ENCODE results near the gene IL1RAPL1.

IL1RAPL1 gene

DNA sequence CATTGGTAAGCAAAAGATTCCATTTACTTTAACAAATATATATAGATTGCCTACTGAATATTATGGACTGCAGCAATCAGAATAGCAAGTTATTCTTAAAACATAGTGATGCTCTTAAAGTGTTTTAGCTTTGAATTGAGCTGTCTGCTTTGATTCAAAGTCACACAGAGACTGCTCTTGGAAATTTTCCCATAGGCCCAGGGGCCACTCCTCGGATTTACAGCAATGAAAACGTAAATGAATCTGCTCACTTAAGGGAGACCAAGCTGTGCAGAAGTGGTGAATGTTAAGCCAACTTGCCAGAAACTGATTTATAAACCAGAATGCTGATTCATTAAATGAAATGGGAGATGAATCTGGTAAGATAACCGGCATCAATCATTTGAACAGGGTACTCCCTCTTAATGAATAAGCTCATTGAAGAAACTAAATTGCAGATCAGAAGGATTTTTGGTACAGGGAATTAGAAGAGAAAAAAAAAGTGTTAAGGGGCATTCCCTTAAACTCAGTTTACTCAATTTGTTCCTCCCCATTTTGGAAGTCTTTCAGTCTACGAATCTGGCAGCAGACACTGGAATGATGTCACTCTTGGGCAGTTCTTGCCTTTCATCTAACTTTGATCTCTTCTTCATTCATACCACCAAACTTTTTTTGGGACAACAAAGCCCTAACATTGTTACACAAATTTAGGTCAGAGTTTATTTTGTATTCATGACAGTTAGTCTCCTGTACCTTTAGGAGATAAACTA, 1264.8 kb downstream of the IL1RAPL1 start:
- Histone ChIP-seq H3K79me2 (ENCODE audit: insufficient read depth, low read length) (no peaks in the 10 kb centered on the region), H3K27ac (ENCODE audit: low read depth, low read length) (no peak overlapping the region), H3F3A (ENCODE audit: insufficient read depth) (no peaks in the 10 kb centered on the region), H2AFZ (ENCODE audit: low read depth, low read length, severe bottlenecking) (no peak overlapping the region), H3K9me2 (replicated peaks; ENCODE audit: insufficient read depth, low read length) (no peaks in the 10 kb centered on the region), H3K9me3 (ENCODE audit: insufficient read depth, low read length) (no peaks in the 10 kb centered on the region), H3K4me3 (ENCODE audit: insufficient read depth, low read length, poor library complexity, severe bottlenecking) (no peak overlapping the region), H3K4me2 (ENCODE audit: low read depth, low read length, poor library complexity, severe bottlenecking) (no peak overlapping the region), H4K20me1 (ENCODE audit: low read depth, low read length) (no peaks in the 10 kb centered on the region), H3K36me3 (ENCODE audit: low read length) (no peaks in the 10 kb centered on the region), H3K27me3 (ENCODE audit: low read length) (no peaks in the 10 kb centered on the region), H3K9ac (ENCODE audit: low read length) (no peak overlapping the region)
- TF ChIP-seq, protein P1, sequence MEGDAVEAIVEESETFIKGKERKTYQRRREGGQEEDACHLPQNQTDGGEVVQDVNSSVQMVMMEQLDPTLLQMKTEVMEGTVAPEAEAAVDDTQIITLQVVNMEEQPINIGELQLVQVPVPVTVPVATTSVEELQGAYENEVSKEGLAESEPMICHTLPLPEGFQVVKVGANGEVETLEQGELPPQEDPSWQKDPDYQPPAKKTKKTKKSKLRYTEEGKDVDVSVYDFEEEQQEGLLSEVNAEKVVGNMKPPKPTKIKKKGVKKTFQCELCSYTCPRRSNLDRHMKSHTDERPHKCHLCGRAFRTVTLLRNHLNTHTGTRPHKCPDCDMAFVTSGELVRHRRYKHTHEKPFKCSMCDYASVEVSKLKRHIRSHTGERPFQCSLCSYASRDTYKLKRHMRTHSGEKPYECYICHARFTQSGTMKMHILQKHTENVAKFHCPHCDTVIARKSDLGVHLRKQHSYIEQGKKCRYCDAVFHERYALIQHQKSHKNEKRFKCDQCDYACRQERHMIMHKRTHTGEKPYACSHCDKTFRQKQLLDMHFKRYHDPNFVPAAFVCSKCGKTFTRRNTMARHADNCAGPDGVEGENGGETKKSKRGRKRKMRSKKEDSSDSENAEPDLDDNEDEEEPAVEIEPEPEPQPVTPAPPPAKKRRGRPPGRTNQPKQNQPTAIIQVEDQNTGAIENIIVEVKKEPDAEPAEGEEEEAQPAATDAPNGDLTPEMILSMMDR (IDR thresholded peaks at IDR 0.05; ENCODE audit: insufficient read depth, low read length, poor library complexity, severe bottlenecking) = no peak
- TF ChIP-seq EZH2phosphoT487 (conservative IDR thresholded peaks at IDR 0.05; ENCODE audit: low read length) = no peak

DNA sequence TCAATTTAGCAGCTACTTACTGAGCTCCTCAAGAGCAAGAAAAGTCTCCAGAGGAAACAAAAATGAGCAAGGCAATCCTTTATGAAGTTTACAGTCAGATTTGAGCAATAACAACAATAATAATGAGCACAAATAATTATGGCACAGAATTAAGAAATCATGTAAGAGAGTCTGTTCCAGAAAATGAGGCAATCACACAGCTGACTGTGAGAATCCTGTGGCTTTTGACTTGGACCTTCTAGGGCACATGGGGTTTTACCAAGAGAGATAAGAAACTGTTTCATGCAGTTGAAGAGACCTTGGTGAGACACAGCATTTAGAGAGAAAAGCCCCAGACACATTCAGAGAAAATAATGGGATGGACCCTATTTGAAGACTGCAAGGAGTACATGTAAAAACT, 1265.5 kb downstream of the IL1RAPL1 start:
- TF ChIP-seq EZH2phosphoT487 (conservative IDR thresholded peaks at IDR 0.05; ENCODE audit: low read length) = no peak
- TF ChIP-seq, protein P1 (IDR thresholded peaks at IDR 0.05; ENCODE audit: insufficient read depth, low read length, poor library complexity, severe bottlenecking) = no peak
- H2AFZ ChIP-seq (ENCODE audit: low read depth, low read length, severe bottlenecking) = no peak overlapping the region
- no peaks in the 10 kb centered on the region for H3K79me2 ChIP-seq (ENCODE audit: insufficient read depth, low read length)
- no peaks in the 10 kb centered on the region for H3K36me3 ChIP-seq (ENCODE audit: low read length)
- H3F3A ChIP-seq (ENCODE audit: insufficient read depth) = no peaks in the 10 kb centered on the region
- H3K4me3 ChIP-seq (ENCODE audit: insufficient read depth, low read length, poor library complexity, severe bottlenecking) = no peak overlapping the region
- no peaks in the 10 kb centered on the region for H3K27me3 ChIP-seq (ENCODE audit: low read length)
- H3K9me3 ChIP-seq (ENCODE audit: insufficient read depth, low read length) = no peaks in the 10 kb centered on the region
- no peak overlapping the region for H3K9ac ChIP-seq (ENCODE audit: low read length)
- no peaks in the 10 kb centered on the region for H3K9me2 ChIP-seq (replicated peaks; ENCODE audit: insufficient read depth, low read length)
- H4K20me1 ChIP-seq (ENCODE audit: low read depth, low read length) = no peaks in the 10 kb centered on the region
- H3K27ac ChIP-seq (ENCODE audit: low read depth, low read length) = no peak overlapping the region
- no peak overlapping the region for H3K4me2 ChIP-seq (ENCODE audit: low read depth, low read length, poor library complexity, severe bottlenecking)

DNA sequence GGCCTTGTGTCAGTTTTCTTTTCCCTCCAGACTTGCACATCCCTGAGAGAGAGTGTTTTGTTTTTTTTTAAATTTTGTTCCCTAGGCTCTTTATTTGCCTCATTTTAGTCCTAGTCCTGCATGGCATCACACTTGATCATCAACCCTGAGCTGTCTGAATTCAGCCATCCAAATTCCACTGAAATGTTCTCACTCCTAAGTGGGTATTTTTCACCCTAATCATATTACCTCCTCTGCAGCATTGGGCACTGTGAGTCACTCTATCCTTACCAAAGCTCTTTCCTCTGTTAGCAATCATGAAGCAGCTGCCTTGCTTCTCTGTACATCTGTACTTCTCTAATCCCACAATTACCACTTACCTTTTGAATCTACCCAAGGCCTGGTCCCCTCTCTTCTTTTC, 1271.5 kb downstream of the IL1RAPL1 start:
- no peaks in the 10 kb centered on the region for H3K9me2 ChIP-seq (replicated peaks; ENCODE audit: insufficient read depth, low read length)
- H3K79me2 ChIP-seq (ENCODE audit: insufficient read depth, low read length) = no peaks in the 10 kb centered on the region
- no peaks in the 10 kb centered on the region for H3F3A ChIP-seq (ENCODE audit: insufficient read depth)
- no peaks in the 10 kb centered on the region for H4K20me1 ChIP-seq (ENCODE audit: low read depth, low read length)
- H3K27me3 ChIP-seq (ENCODE audit: low read length) = no peaks in the 10 kb centered on the region
- no peak overlapping the region for H3K4me2 ChIP-seq (ENCODE audit: low read depth, low read length, poor library complexity, severe bottlenecking)
- H3K36me3 ChIP-seq (ENCODE audit: low read length) = no peaks in the 10 kb centered on the region
- no peaks in the 10 kb centered on the region for H3K9me3 ChIP-seq (ENCODE audit: insufficient read depth, low read length)
- H3K9ac ChIP-seq (ENCODE audit: low read length) = no peak overlapping the region
- H3K27ac ChIP-seq (ENCODE audit: low read depth, low read length) = no peak overlapping the region
- H3K4me3 ChIP-seq (ENCODE audit: insufficient read depth, low read length, poor library complexity, severe bottlenecking) = no peak overlapping the region
- no peak for TF ChIP-seq EZH2phosphoT487 (conservative IDR thresholded peaks at IDR 0.05; ENCODE audit: low read length)
- TF ChIP-seq, protein P1 (IDR thresholded peaks at IDR 0.05; ENCODE audit: insufficient read depth, low read length, poor library complexity, severe bottlenecking) = no peak
- H2AFZ ChIP-seq (ENCODE audit: low read depth, low read length, severe bottlenecking) = no peak overlapping the region
